MCF 10A (cell line): ENCODE measurements around the gene GAL3ST3. TPM values are rescaled to one million over a fixed set of nuclear protein-coding genes. Genes with fewer than 3 reads are reported as not detected.

ENCODE experiments used
- BruUV-seq: library from RNA; stranded (reverse); fragments of 400-500 nt; replicated peaks from 2 replicates; lab custom pipeline; 2021; lab: Mats Ljungman, UMichigan
- CTCF ChIA-PET: fragments of 300-600 bp; sonication (Branson Sonifier 250); formaldehyde crosslinking; extraction: SDS; loops from one replicate; lab custom pipeline; 2021; ENCODE audit warnings: antibody characterized with exemption, inconsistent platforms; lab: Yijun Ruan, JAX
- POLR2A ChIA-PET: fragments of 300-600, 350-650 bp; sonication (Branson Sonifier 250); formaldehyde crosslinking; extraction: SDS; loops from one replicate; lab custom pipeline; 2020; ENCODE audit warnings: antibody characterized with exemption, inconsistent platforms; lab: Yijun Ruan, JAX
- DNase-seq: peaks from one replicate; pipeline ENCODE4 v3.0.0-alpha.2; 2018; ENCODE audit not compliant: unreplicated experiment
- H3K27ac Mint-ChIP-seq: one replicate; pipeline ENCODE4 v1.8.0; 2022; ENCODE audit warnings: mild to moderate bottlenecking, low read depth, mixed read lengths; ENCODE audit not compliant: unreplicated experiment
- H3K27me3 Mint-ChIP-seq: one replicate; pipeline ENCODE4 v1.8.0; 2022; ENCODE audit warnings: mixed read lengths; ENCODE audit not compliant: insufficient read depth, unreplicated experiment
- H3K36me3 Mint-ChIP-seq: one replicate; pipeline ENCODE4 v1.8.0; 2022; ENCODE audit warnings: mild to moderate bottlenecking, moderate library complexity, mixed read lengths; ENCODE audit not compliant: insufficient read depth, unreplicated experiment
- H3K4me1 Mint-ChIP-seq: one replicate; pipeline ENCODE4 v1.8.0; 2022; ENCODE audit warnings: mixed read lengths; ENCODE audit not compliant: insufficient read depth, unreplicated experiment
- H3K4me3 Mint-ChIP-seq: one replicate; pipeline ENCODE4 v1.8.0; 2022; ENCODE audit warnings: mild to moderate bottlenecking, moderate library complexity, mixed read lengths; ENCODE audit not compliant: unreplicated experiment
- H3K9me3 Mint-ChIP-seq: one replicate; pipeline ENCODE4 v1.8.0; 2022; ENCODE audit warnings: mixed read lengths; ENCODE audit not compliant: unreplicated experiment
- intact Hi-C: fragments of 100-400 bp; cut with micrococcal nuclease; formaldehyde crosslinking; loops from 2 replicates; pipeline ENCODE4 v1.14.1; 2022
- total RNA-seq: library from RNA; stranded (reverse); gene quantifications from 2 replicates; pipeline ENCODE4 v1.2.3, GENCODE V29; 2022
- TF ChIP-seq, protein P1 (sequence below): fragments of 200-600 bp; IDR thresholded peaks from one replicate; pipeline ENCODE4 v1.8.0; 2022; ENCODE audit warnings: antibody characterized with exemption, mild to moderate bottlenecking; ENCODE audit not compliant: unreplicated experiment

Gene GAL3ST3
- total RNA-seq, 1 experiment from 2014 or later, result not detected

DNA sequence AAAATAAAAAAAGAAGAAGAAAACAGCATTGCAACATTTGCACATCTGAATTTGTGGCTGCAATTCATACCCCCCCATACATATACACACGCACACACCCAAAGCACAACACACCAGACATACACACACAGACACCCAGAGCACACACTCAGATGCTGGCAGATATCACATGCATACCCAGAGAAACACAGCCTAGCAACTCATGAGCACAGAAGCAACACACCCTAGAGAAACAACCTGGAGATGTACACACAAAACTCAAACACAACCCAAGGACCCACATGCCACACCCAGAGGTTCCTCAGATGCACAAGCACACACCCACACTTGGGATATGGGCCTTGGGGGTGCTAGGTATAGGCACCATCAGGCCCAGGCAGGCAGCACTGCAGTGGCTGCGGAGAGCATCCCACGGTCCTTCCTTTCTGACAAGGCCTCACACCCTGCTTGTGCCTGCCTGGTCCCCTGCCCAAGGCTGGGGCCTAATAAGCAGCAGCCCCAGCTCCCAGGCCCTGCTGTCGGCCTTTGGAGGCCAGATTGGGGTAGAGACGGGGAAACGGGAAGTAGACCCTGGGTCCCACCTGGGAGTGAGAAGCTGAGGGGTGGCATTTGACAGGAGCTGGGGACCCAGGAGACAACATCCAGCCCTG lies 34.0 kb downstream of the GAL3ST3 start:
- H3K27me3 Mint-ChIP-seq, result no peaks in the 10 kb centered on the region
- CTCF ChIA-PET, result interaction anchor here (0.8 kb wide), 1 partner anchor 136 kb away, joined by 3 read pairs; no protein-coding TSS in a partner anchor
- POLR2A ChIA-PET, result no interaction called here

DNA sequence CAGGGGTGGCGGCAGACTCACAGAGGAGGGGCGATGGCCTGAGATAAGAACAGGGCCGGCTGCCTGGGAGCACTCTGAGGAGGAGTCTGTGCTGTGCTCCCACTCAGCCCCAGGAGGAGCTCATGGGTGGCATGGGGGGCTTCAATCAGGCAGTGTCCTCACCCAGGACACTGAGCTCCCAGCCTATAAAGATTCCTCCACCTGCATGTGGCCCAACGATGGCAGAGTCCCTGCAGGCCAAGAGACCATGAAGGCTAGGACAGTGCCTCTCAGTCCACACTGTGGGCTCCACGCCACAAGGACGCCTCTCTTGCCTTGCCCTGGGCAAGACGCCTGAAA lies 35.2 kb downstream of the GAL3ST3 start:
- intact Hi-C loops, result no loop called here
- CTCF ChIA-PET, result interaction anchor here (1.8 kb wide), 1 partner anchor 9 kb away, joined by 11 read pairs; no protein-coding TSS in a partner anchor
- no peaks in the 10 kb centered on the region for H3K9me3 Mint-ChIP-seq
- BruUV-seq, result no TSS peak
- POLR2A ChIA-PET, result no interaction called here
- no peak overlapping the region for H3K27ac Mint-ChIP-seq
- H3K27me3 Mint-ChIP-seq, result no peaks in the 10 kb centered on the region
- peaks cover 11% of the 10 kb centered on the region for H3K4me1 Mint-ChIP-seq
- no peaks in the 10 kb centered on the region for H3K36me3 Mint-ChIP-seq
- TF ChIP-seq, protein P1, sequence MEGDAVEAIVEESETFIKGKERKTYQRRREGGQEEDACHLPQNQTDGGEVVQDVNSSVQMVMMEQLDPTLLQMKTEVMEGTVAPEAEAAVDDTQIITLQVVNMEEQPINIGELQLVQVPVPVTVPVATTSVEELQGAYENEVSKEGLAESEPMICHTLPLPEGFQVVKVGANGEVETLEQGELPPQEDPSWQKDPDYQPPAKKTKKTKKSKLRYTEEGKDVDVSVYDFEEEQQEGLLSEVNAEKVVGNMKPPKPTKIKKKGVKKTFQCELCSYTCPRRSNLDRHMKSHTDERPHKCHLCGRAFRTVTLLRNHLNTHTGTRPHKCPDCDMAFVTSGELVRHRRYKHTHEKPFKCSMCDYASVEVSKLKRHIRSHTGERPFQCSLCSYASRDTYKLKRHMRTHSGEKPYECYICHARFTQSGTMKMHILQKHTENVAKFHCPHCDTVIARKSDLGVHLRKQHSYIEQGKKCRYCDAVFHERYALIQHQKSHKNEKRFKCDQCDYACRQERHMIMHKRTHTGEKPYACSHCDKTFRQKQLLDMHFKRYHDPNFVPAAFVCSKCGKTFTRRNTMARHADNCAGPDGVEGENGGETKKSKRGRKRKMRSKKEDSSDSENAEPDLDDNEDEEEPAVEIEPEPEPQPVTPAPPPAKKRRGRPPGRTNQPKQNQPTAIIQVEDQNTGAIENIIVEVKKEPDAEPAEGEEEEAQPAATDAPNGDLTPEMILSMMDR, result no peak
- no peak overlapping the region for H3K4me3 Mint-ChIP-seq
- no peak for DNase-seq

More for the DNA sequence above, 34.0 kb downstream of the GAL3ST3 start:
- Mint-ChIP-seq H3K27ac (peak overlapping the region; percentile 70), H3K36me3 (no peaks in the 10 kb centered on the region), H3K4me3 (no peak overlapping the region), H3K9me3 (no peaks in the 10 kb centered on the region), H3K4me1 (peaks cover 11% of the 10 kb centered on the region)
- DNase-seq, result no peak
- TF ChIP-seq, protein P1, result no peak
- intact Hi-C loops, result no loop called here
- no TSS peak for BruUV-seq

DNA sequence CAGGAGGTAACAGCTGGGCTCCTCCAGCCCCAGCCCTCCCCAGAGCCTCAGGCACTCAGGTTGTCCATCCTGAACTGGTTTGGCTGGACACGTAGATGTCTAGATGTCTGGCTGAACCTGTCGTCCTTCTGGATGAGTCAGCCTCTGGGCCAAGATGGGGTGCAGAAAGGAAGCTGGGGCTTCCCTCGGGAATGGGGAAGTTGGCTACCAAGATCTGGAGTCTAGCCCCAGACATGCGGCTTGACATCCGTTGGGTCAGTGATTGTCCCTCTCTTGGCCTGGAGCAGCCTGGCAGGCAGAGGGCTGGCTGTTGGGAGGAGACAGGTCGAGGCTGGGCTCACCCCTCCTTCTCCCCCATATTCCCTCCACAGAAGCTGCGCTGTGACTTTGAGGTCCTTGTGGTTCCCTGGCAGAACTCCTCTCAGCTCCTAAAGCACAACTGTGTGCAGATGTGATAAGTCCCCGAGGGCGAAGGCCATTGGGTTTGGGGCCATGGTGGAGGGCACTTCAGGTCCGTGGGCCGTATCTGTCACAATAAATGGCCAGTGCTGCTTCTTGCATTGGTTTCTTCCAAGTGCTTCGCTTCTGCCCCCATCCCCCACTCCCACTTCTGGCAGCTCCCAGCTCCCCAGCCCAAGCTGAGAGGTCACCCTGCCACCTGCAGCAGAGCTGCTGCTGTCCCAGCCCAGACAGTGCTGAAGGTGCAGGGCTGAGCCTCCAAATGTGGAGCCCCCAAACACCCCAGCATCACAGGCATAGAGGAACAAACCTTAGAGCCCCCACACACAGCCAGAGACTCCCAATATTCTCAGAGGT lies 35.8 kb downstream of the GAL3ST3 start:
- TF ChIP-seq, protein P1, result no peak
- Mint-ChIP-seq H3K36me3 (no peaks in the 10 kb centered on the region), H3K4me3 (no peak overlapping the region), H3K27me3 (no peaks in the 10 kb centered on the region), H3K9me3 (no peaks in the 10 kb centered on the region), H3K27ac (no peak overlapping the region), H3K4me1 (peaks cover 16% of the 10 kb centered on the region)
- CTCF ChIA-PET, result interaction anchor here (0.6 to 1.8 kb wide), 2 partner anchors 9 to 42 kb away, joined by 3 to 11 read pairs; no protein-coding TSS in a partner anchor
- POLR2A ChIA-PET, result interaction anchor here (0.8 to 2.9 kb wide), 2 partner anchors 9 to 11 kb away, joined by 3 to 10 read pairs; partner anchors contain the start of genes BANF1 and EIF1AD
- no peak for DNase-seq
- intact Hi-C loops, result no loop called here
- no TSS peak for BruUV-seq

DNA sequence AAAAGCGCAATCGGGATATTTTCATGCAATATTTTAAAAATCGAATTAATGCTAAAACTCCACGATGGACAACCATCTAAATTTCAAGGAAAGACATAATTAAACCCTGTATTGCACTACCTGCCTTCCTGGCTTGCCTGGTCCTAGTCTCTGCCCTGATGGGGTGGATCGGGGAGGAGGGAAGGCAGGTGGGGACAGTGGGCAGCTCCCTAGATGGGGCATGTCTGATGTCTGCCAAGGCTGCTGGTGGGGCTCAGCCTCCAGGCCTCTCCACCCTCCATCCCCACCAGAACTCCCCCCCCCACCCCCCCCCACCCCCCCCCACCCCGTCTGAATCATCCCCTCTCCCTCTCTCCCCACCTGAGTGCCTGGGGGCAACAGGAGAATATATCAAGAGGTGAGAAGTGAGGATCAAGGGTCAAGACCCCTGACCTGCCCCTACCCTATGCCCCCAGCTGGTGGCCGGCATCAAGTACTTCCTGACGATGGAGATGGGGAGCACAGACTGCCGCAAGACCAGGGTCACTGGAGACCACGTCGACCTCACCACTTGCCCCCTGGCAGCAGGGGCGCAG lies 36.5 kb downstream of the GAL3ST3 start:
- TF ChIP-seq, protein P1, result no peak
- POLR2A ChIA-PET, result interaction anchor here (0.8 to 2.9 kb wide), 4 partner anchors 9 to 10 kb away, joined by 3 to 10 read pairs (median 4); partner anchors contain the start of genes BANF1 and EIF1AD
- no TSS peak for BruUV-seq
- DNase-seq, result no peak
- intact Hi-C loops, result no loop called here
- Mint-ChIP-seq H3K27ac (no peak overlapping the region), H3K27me3 (no peaks in the 10 kb centered on the region), H3K36me3 (no peaks in the 10 kb centered on the region), H3K4me3 (no peak overlapping the region), H3K4me1 (peaks cover 20% of the 10 kb centered on the region), H3K9me3 (no peaks in the 10 kb centered on the region)
- CTCF ChIA-PET, result interaction anchor here (1.5 to 1.8 kb wide), 3 partner anchors 10 to 33 kb away, joined by 4 to 12 read pairs (median 11); no protein-coding TSS in a partner anchor
